ENCODE results near the gene WNT16. TPM values are rescaled to one million over a fixed set of nuclear protein-coding genes. Genes with fewer than 3 reads are reported as not detected.

Gene WNT16
- total RNA-seq, 1 experiment from 2014 or later = not detected

- Histone ChIP-seq H3K9ac (ENCODE audit: low read length) (no peak overlapping the region), H3K4me2 (ENCODE audit: low read length) (no peak overlapping the region), H2AFZ (ENCODE audit: low read length) (no peak overlapping the region), H3K4me1 (ENCODE audit: insufficient read depth, low read length) (no peaks in the 10 kb centered on the region), H3K27ac (ENCODE audit: low read length) (no peak overlapping the region), H3K9me2 (replicated peaks; ENCODE audit: low read length) (no peaks in the 10 kb centered on the region), H4K20me1 (ENCODE audit: low read length) (no peaks in the 10 kb centered on the region), H3K4me3 (ENCODE audit: low read length) (no peak overlapping the region), H3K27me3 (ENCODE audit: low read length) (peaks cover 66% of the 10 kb centered on the region), H3F3A (ENCODE audit: low read length, unreplicated experiment) (no peaks in the 10 kb centered on the region), H3K36me3 (ENCODE audit: low read depth, low read length) (no peaks in the 10 kb centered on the region), H3K79me2 (ENCODE audit: low read length) (no peaks in the 10 kb centered on the region), H3K9me3 (ENCODE audit: low read length) (no peaks in the 10 kb centered on the region)
- no TSS peak for BruUV-seq (replicated peaks)
- TF ChIP-seq EZH2 (IDR thresholded peaks at IDR 0.05; ENCODE audit: low read length, unreplicated experiment) (no peak), EZH2phosphoT487 (IDR thresholded peaks at IDR 0.05; ENCODE audit: borderline replicate concordance, low read length) (no peak), CTCF (conservative IDR thresholded peaks at IDR 0.05; ENCODE audit: low read depth, low read length) (no peak)
- ChIA-PET CTCF (no interaction called here), POLR2A (ENCODE audit: unreplicated experiment) (interaction anchor here (0.6 kb wide), 1 partner anchor 159 kb away, joined by 5 read pairs; no protein-coding TSS in a partner anchor)
- intact Hi-C loops (cut with micrococcal nuclease) = loop anchor here (10.0 kb wide), 3 partner anchors 56 to 664 kb away; partner anchors contain the start of gene CPED1
- no peak for ATAC-seq
- no peak for DNase-seq
Observed at GRCh38 chr7:121331048-121331447, 2.2 kb downstream of the WNT16 start.

GRCh38 chr7:121331574-121331973, 2.8 kb downstream of the WNT16 start:
- ChIA-PET POLR2A (ENCODE audit: unreplicated experiment) (interaction anchor here (0.6 kb wide), 1 partner anchor 160 kb away, joined by 5 read pairs; no protein-coding TSS in a partner anchor), CTCF (no interaction called here)
- Histone ChIP-seq H3K9ac (ENCODE audit: low read length) (no peak overlapping the region), H3K79me2 (ENCODE audit: low read length) (no peaks in the 10 kb centered on the region), H3K4me2 (ENCODE audit: low read length) (no peak overlapping the region), H3F3A (ENCODE audit: low read length, unreplicated experiment) (no peaks in the 10 kb centered on the region), H3K4me3 (ENCODE audit: low read length) (no peak overlapping the region), H3K9me3 (ENCODE audit: low read length) (no peaks in the 10 kb centered on the region), H2AFZ (ENCODE audit: low read length) (no peak overlapping the region), H3K4me1 (ENCODE audit: insufficient read depth, low read length) (no peaks in the 10 kb centered on the region), H4K20me1 (ENCODE audit: low read length) (no peaks in the 10 kb centered on the region), H3K9me2 (replicated peaks; ENCODE audit: low read length) (no peaks in the 10 kb centered on the region), H3K27ac (ENCODE audit: low read length) (no peak overlapping the region), H3K27me3 (ENCODE audit: low read length) (peaks cover 69% of the 10 kb centered on the region), H3K36me3 (ENCODE audit: low read depth, low read length) (no peaks in the 10 kb centered on the region)
- no peak for ATAC-seq
- intact Hi-C loops (cut with micrococcal nuclease) = loop anchor here (10.0 kb wide), 3 partner anchors 57 to 663 kb away; partner anchors contain the start of gene CPED1
- DNase-seq = no peak
- no TSS peak for BruUV-seq (replicated peaks)
- TF ChIP-seq EZH2phosphoT487 (IDR thresholded peaks at IDR 0.05; ENCODE audit: borderline replicate concordance, low read length) (no peak), CTCF (conservative IDR thresholded peaks at IDR 0.05; ENCODE audit: low read depth, low read length) (no peak), EZH2 (IDR thresholded peaks at IDR 0.05; ENCODE audit: low read length, unreplicated experiment) (no peak)

GRCh38 chr7:121334376-121334775, 5.6 kb downstream of the WNT16 start:
- DNase-seq = no peak
- H3K4me3 ChIP-seq (ENCODE audit: low read length) = no peak overlapping the region
- no peak overlapping the region for H3K9ac ChIP-seq (ENCODE audit: low read length)
- intact Hi-C loops (cut with micrococcal nuclease) = loop anchor here (10.0 kb wide), 3 partner anchors 60 to 660 kb away; partner anchors contain the start of gene CPED1
- no peaks in the 10 kb centered on the region for H3K36me3 ChIP-seq (ENCODE audit: low read depth, low read length)
- H4K20me1 ChIP-seq (ENCODE audit: low read length) = no peaks in the 10 kb centered on the region
- H3K4me1 ChIP-seq (ENCODE audit: insufficient read depth, low read length) = no peaks in the 10 kb centered on the region
- TF ChIP-seq CTCF (conservative IDR thresholded peaks at IDR 0.05; ENCODE audit: low read depth, low read length) (no peak), EZH2 (IDR thresholded peaks at IDR 0.05; ENCODE audit: low read length, unreplicated experiment) (no peak), EZH2phosphoT487 (IDR thresholded peaks at IDR 0.05; ENCODE audit: borderline replicate concordance, low read length) (no peak)
- ChIA-PET CTCF (no interaction called here), POLR2A (ENCODE audit: unreplicated experiment) (no interaction called here)
- H3K4me2 ChIP-seq (ENCODE audit: low read length) = no peak overlapping the region
- H3K79me2 ChIP-seq (ENCODE audit: low read length) = no peaks in the 10 kb centered on the region
- BruUV-seq (replicated peaks) = no TSS peak
- no peaks in the 10 kb centered on the region for H3K9me2 ChIP-seq (replicated peaks; ENCODE audit: low read length)
- H3K27me3 ChIP-seq (ENCODE audit: low read length) = peaks cover 68% of the 10 kb centered on the region
- no peak for ATAC-seq
- H3F3A ChIP-seq (ENCODE audit: low read length, unreplicated experiment) = no peaks in the 10 kb centered on the region
- H3K27ac ChIP-seq (ENCODE audit: low read length) = no peak overlapping the region
- H2AFZ ChIP-seq (ENCODE audit: low read length) = no peak overlapping the region
- H3K9me3 ChIP-seq (ENCODE audit: low read length) = no peaks in the 10 kb centered on the region

Data from PC-3 (cell line).